HTR-8/SVneo (cell line): ENCODE data around the gene LARP1B.
"Not testable (repeated sequence)": the region's sequence is repeated elsewhere in the genome, so short reads cannot be mapped to it uniquely, and the experiment has no call there.

Experiments
- DNase-seq: peaks from one replicate; pipeline ENCODE4 v3.0.0; 2011; ENCODE audit warnings: low spot score, mixed read lengths; ENCODE audit not compliant: insufficient read length
- FAIRE-seq: peaks from 2 replicates; lab custom pipeline; 2011; peaks lifted over from hg19 to GRCh38; lab: Jason Lieb, UNC

LARP1B gene

GRCh38 chr4:128130621-128131020 is 69.5 kb downstream of the LARP1B start:
- DNase-seq (no peak), FAIRE-seq (no peak)

- DNase-seq (no peak), FAIRE-seq (no peak)
Observed at GRCh38 chr4:128134925-128135324, 73.8 kb downstream of the LARP1B start.

GRCh38 chr4:128135391-128135790 is 74.3 kb downstream of the LARP1B start:
- no peak for FAIRE-seq
- DNase-seq: no peak

- FAIRE-seq: no peak
- DNase-seq: no peak
Observed at GRCh38 chr4:128141866-128142265, 80.8 kb downstream of the LARP1B start.

GRCh38 chr4:128145727-128146126 is 84.6 kb downstream of the LARP1B start:
- no peak for DNase-seq

GRCh38 chr4:128153800-128154199 is 92.7 kb downstream of the LARP1B start:
- DNase-seq (peak; percentile 29), FAIRE-seq (no peak)

More at GRCh38 chr4:128145727-128146126, 84.6 kb downstream of the LARP1B start:
- no peak for FAIRE-seq

- DNase-seq (no peak), FAIRE-seq (no peak)
Observed at GRCh38 chr4:128155231-128155855, 94.2 kb downstream of the LARP1B start.

GRCh38 chr4:128155874-128156456 is 94.9 kb downstream of the LARP1B start:
- FAIRE-seq (peak; percentile 83), DNase-seq (no peak)

- not testable (repeated sequence) for FAIRE-seq, DNase-seq
Observed at GRCh38 chr4:128156472-128156871, 95.4 kb downstream of the LARP1B start.

- FAIRE-seq (no peak), DNase-seq (no peak)
Observed at GRCh38 chr4:128158894-128159293, 97.8 kb downstream of the LARP1B start.

GRCh38 chr4:128159967-128160366 is 98.9 kb downstream of the LARP1B start:
- FAIRE-seq (peak; percentile 60), DNase-seq (no peak)

- FAIRE-seq (no peak), DNase-seq (no peak)
Observed at GRCh38 chr4:128161138-128161537, 100.0 kb downstream of the LARP1B start.

- FAIRE-seq: no peak
- no peak for DNase-seq
Observed at GRCh38 chr4:128162434-128162833, 101.3 kb downstream of the LARP1B start.

GRCh38 chr4:128163177-128164117 is 102.3 kb downstream of the LARP1B start:
- DNase-seq (peak; percentile 26), FAIRE-seq (no peak)

- no peak for FAIRE-seq
Observed at GRCh38 chr4:128166982-128167381, 105.9 kb downstream of the LARP1B start.

GRCh38 chr4:128168701-128169100 is 107.6 kb downstream of the LARP1B start:
- DNase-seq: no peak
- no peak for FAIRE-seq

More at GRCh38 chr4:128166982-128167381, 105.9 kb downstream of the LARP1B start:
- no peak for DNase-seq

- DNase-seq (no peak), FAIRE-seq (no peak)
Observed at GRCh38 chr4:128169245-128169644, 108.1 kb downstream of the LARP1B start.

GRCh38 chr4:128176643-128177042 is 115.5 kb downstream of the LARP1B start:
- DNase-seq (no peak), FAIRE-seq (no peak)

- DNase-seq (no peak), FAIRE-seq (no peak)
Observed at GRCh38 chr4:128177498-128177897, 116.4 kb downstream of the LARP1B start.

- FAIRE-seq (no peak), DNase-seq (no peak)
Observed at GRCh38 chr4:128186623-128187022, 125.5 kb downstream of the LARP1B start.
